Lung (tissue), 12 donors: ENCODE measurements around the gene CUL4B. TPM values are rescaled to one million over a fixed set of nuclear protein-coding genes. Genes with fewer than 3 reads are reported as not detected.

Experiments used
- ATAC-seq: fragments of 200-7000 bp; cut with Tn5 transposase; one replicate; pipeline ENCODE4 v1.9.1; 2020; ENCODE audit warnings: moderate number of reproducible peaks; ENCODE audit not compliant: insufficient read depth, low FRiP score
- DNase-seq, 3 donors: peaks; one replicate each; pipeline ENCODE4 v3.0.0-alpha.2; 2013 to 2017
- H3K27ac ChIP-seq, 2 donors: one replicate each; pipeline ENCODE4 v1.5.1; 2013; ENCODE audit warnings: mild to moderate bottlenecking in 2 of 2, moderate library complexity in 2 of 2, control low read depth in 1 of 2, inconsistent platforms in 1 of 2, low read depth in 1 of 2, low read length in 1 of 2
- H3K27me3 ChIP-seq, 3 donors: one replicate each; pipeline ENCODE4 v1.5.1; 2013; ENCODE audit warnings: low read length in 2 of 3; ENCODE audit not compliant: control insufficient read depth in 3 of 3, insufficient read depth in 3 of 3
- H3K36me3 ChIP-seq, 4 donors: one replicate each; pipeline ENCODE4 v1.5.1; 2013; ENCODE audit warnings: low read length in 4 of 4, mild to moderate bottlenecking in 1 of 4, moderate library complexity in 1 of 4; ENCODE audit not compliant: control insufficient read depth in 4 of 4, insufficient read depth in 4 of 4
- H3K4me1 ChIP-seq, 5 donors: one replicate each; pipeline ENCODE4 v1.5.1; 2013; ENCODE audit warnings: low read length in 5 of 5, mild to moderate bottlenecking in 2 of 5, moderate library complexity in 1 of 5; ENCODE audit not compliant: control insufficient read depth in 5 of 5, insufficient read depth in 5 of 5
- H3K4me3 ChIP-seq: one replicate; pipeline ENCODE4 v1.5.1; 2013; ENCODE audit warnings: mild to moderate bottlenecking, control low read depth, moderate library complexity
- H3K9ac ChIP-seq, 2 donors: one replicate each; pipeline ENCODE4 v1.5.1; 2013; ENCODE audit warnings: low read length in 2 of 2, control low read depth in 1 of 2; ENCODE audit not compliant: insufficient read depth in 1 of 2
- H3K9me3 ChIP-seq, 4 donors: one replicate each; pipeline ENCODE4 v1.5.1; 2013; ENCODE audit warnings: low read length in 3 of 4, mild to moderate bottlenecking in 1 of 4, moderate library complexity in 1 of 4; ENCODE audit not compliant: control insufficient read depth in 4 of 4, insufficient read depth in 3 of 4
- CTCF ChIP-seq: IDR thresholded peaks from 2 replicates; pipeline ENCODE4 v1.5.1; 2012; ENCODE audit warnings: mild to moderate bottlenecking; ENCODE audit errors: control extremely low read depth, extremely low read depth
- WGBS, 2 donors: extraction: QIAGEN DNeasy Blood & Tissue Kit; methylation state at CpG; one replicate each; pipeline ENCODE4 v1.1.7; 2013; 5-methylcytosine and 5-hydroxymethylcytosine counted together
- polyA plus RNA-seq, 2 donors: library from polyadenylated mRNA; stranded (reverse); fragments of 200-250 nt; gene quantifications; one replicate each; pipeline ENCODE4 v1.2.1, GENCODE V29; 2013
- total RNA-seq, 2 donors: library from RNA; depleted of rRNA in 1 of 2; stranded (reverse); fragments of >200 nt in 1 of 2; gene quantifications; one replicate each; pipeline ENCODE4 v1.2.1, GENCODE V29; 2014 to 2021
- donor health status: control.
- donor health status: control.
- donor health status: Bipolar disorder and iron deficiency.
- donor health status: healthy.
- donor health status: DM: yes; HTN: yes; CAD: no.

CUL4B gene
- total and polyA plus RNA-seq, 4 donors: 15.2 to 61.2 (median 24.3) TPM

DNA sequence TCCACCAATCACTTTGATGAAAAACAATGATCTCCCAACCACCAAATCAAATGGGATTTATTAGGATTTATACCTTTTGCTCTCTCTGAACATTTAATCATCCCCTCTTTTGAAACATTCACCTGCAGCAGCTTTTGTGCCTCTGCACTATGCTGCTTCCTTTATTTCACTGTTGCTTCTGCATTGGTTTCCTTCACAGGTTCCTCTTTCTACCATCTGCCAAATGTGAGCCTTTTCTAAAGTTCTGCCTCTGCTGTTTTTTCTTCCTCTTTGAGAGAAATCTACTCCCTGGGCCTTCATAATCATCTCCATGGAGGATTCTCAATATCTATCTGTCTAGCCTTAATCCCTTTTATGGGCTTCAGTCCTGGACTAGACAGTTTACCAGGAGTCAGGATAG, 24.7 kb downstream of the CUL4B start:
- no peak for ATAC-seq
- DNase-seq: no peak
- peaks cover 5 to 19% (median 11%) of the 10 kb centered on the region in 4 donors for H3K36me3 ChIP-seq
- H3K27ac ChIP-seq: no peak overlapping the region
- no peak overlapping the region for H3K4me3 ChIP-seq
- TF ChIP-seq CTCF: no peak
- H3K9ac ChIP-seq: no peak overlapping the region
- no peaks in the 10 kb centered on the region for H3K9me3 ChIP-seq
- no peaks in the 10 kb centered on the region for H3K4me1 ChIP-seq
- no peaks in the 10 kb centered on the region for H3K27me3 ChIP-seq

DNA sequence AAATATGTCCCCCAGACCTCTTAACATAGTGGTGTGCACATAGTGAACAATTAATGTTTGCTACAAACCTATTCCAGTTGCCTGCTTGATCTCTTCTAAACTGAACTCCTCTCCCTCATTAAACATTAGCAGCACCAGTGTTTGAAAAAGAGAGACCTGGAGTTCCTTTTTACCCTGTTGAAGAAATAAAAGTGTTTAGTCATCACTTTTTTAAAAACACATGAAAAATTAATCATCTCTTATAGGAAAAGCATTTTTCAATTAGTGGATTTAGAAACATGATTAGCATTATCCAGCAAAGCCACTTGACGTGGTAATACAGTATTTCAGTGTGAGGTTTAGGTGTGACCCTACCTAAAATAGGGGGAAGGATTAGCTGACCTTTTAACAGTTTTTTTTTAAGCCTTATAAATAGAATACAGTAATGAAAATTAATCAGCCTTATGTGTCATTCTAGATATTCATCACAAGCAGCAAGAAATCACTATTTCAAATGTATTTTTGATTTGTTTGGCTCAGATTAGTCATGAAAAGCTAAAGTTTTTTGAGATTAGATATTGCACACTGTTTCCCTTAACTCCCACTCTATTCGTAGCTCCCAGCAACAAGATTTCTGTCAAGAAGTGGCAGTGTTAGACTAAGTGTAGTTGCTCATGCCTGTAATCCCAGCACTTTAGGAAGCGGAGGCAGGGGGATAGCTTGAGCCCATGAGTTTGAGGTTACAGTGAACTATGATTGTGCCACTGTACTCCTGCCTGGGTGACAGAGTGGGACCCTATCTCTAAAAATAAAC, 26.2 kb downstream of the CUL4B start:
- no peak for DNase-seq
- no peak overlapping the region for H3K9ac ChIP-seq
- no peaks in the 10 kb centered on the region for H3K4me1 ChIP-seq
- no peak overlapping the region for H3K27ac ChIP-seq
- no peaks in the 10 kb centered on the region for H3K9me3 ChIP-seq
- no peak for TF ChIP-seq CTCF
- peaks cover 5 to 19% (median 11%) of the 10 kb centered on the region in 4 donors for H3K36me3 ChIP-seq
- 75 to 95% methylated on average over 3 of the region's 3 CpGs for WGBS, 2 donors
- no peak for ATAC-seq
- no peak overlapping the region for H3K4me3 ChIP-seq
- H3K27me3 ChIP-seq: no peaks in the 10 kb centered on the region

DNA sequence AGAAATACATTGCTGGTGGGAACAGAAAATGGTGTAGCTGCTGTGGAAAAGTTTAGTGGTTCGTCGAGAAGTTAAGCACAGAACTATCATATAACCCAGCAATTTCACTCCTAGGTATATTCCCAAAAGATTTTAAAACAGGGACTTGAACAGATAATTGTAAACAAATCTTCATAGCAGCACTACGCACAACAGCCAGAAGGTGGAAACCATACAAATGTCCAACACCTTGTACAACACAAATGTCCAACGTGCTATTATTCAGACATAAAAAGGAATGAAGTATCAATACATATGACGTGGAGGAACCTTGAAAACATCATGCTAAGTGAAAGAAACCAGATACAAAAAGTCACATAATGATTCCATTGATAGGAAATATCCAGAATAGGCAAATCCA, 37.9 kb downstream of the CUL4B start:
- Histone ChIP-seq H3K27me3 (no peaks in the 10 kb centered on the region), H3K36me3 (no peaks in the 10 kb centered on the region), H3K9me3 (no peaks in the 10 kb centered on the region), H3K9ac (no peak overlapping the region), H3K27ac (no peak overlapping the region), H3K4me3 (no peak overlapping the region), H3K4me1 (no peaks in the 10 kb centered on the region)
- TF ChIP-seq CTCF: no peak
- WGBS, 2 donors: 80 to 98% methylated on average over 5 of the region's 5 CpGs
- ATAC-seq: no peak
- DNase-seq: no peak

DNA sequence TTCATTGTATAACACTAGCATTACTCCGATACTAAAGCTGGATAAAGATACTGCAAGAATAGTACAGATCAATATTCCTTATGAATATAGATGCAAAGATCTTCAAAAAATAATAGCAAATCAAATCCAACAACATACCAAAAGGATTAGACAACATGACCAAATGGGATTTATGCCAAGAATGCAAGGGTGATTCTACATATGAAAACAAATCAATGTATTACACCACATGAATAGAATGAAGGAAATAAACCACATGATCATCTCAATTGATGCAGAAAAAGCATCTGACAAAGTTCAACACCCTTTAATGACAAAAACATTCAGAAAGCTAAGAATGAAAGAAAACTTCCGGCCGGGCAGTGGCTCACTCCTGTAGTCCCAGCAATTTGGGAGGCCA, 42.8 kb downstream of the CUL4B start:
- Histone ChIP-seq H3K9ac (no peak overlapping the region), H3K36me3 (no peaks in the 10 kb centered on the region), H3K4me1 (no peaks in the 10 kb centered on the region), H3K9me3 (no peaks in the 10 kb centered on the region), H3K27ac (no peak overlapping the region), H3K27me3 (no peaks in the 10 kb centered on the region), H3K4me3 (no peak overlapping the region)
- no peak for TF ChIP-seq CTCF
- ATAC-seq (no peak), DNase-seq (no peak)
- 92 to 96% methylated on average over 3 of the region's 3 CpGs for WGBS, 2 donors
